ENCODE measurements around the gene PPP1CA.

The PPP1CA gene

DNA sequence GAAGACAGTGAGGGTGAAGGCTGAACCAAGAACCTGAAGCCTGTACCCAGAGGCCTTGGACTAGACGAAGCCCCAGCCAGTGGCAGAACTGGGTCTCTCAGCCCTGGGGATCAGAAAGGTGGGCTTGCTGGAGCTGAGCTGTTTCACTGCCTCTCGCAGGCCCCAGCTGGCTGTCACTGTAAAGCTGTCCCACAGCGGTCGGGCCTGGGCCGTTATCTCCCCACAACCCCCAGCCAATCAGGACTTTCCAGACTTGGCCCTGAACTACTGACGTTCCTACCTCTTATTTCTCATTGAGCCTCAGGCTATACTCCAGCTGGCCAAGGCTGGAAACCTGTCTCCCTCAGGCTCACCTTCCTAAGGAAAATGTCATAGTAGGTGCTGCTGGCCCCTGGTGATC, 4.1 kb downstream of the PPP1CA start:
- Histone ChIP-seq H3K14ac (ENCODE audit: low read length in 2 of 2) (no peak overlapping the region), H2AFZ (ENCODE audit: low read depth, low read length) (no peak overlapping the region)
- 74% methylated on average over 6 of the region's 6 CpGs for WGBS

DNA sequence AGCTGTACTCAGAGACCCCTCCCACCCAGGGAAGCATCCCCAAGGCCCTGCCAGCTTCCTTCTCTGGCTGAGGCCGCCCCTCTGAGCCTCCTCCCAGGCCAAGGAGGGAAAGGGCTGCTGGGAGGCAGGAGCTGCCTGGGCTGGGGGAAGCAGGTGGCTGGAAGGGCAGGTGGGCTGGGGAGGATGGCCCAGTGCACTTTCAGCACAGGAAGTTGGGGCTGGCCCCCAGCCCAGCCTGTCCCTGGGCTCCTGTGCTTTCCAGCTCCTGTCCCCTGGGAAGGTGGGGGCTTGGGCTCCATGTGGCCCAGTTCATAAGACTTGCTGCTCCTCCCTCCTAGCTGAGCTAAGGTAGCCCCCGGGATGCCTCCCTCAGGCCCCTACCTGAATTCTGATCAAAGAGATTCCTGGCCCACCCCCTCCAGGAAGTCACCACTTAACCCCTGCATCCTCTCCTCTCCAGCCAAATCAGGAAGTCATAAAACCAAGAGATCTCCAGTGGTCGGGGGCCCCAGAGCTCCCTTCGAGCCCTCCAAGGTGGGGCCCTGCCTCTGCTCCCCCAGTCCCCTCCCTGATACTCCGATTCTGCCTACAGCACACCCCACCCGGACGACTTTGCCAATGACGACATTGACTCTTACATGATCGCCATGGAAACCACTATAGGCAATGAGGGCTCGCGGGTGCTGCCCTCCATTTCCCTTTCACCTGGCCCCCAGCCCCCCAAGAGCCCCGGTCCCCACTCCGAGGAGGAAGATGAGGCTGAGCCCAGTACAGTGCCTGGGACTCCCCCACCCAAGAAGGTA, 4.9 kb downstream of the PPP1CA start:
- Histone ChIP-seq H2BK15ac (ENCODE audit: low read depth, poor library complexity, severe bottlenecking) (no peak overlapping the region), H3K4me3 (ENCODE audit: insufficient read depth in 1 of 2, low read depth in 1 of 2, low read length in 2 of 2) (peak overlapping the region in 1 of 2 experiments; percentile 10), H3K79me1 (replicated peaks; ENCODE audit: low read length, poor library complexity, severe bottlenecking) (peaks cover 36% of the 10 kb centered on the region), H4K91ac (ENCODE audit: low read length) (peak overlapping the region; percentile 54), H2BK5ac (ENCODE audit: low read depth, low read length, poor library complexity, severe bottlenecking) (no peak overlapping the region), H2BK12ac (ENCODE audit: low read length in 2 of 2) (peak overlapping the region in 1 of 2 experiments; percentile 67), H2BK120ac (ENCODE audit: low read depth, low read length) (no peak overlapping the region), H3K27me3 (ENCODE audit: control insufficient read depth in 1 of 2, insufficient read depth in 1 of 2, low read length in 2 of 2) (no peaks in the 10 kb centered on the region), H3K4ac (ENCODE audit: low read depth in 1 of 2, low read length in 2 of 2) (peak overlapping the region in 1 of 2 experiments; percentile 61), H4K8ac (ENCODE audit: low read length) (peak overlapping the region; percentile 82), H3K9me3 (ENCODE audit: control insufficient read depth, low read length) (no peaks in the 10 kb centered on the region), H3K4me2 (ENCODE audit: low read length, poor library complexity, severe bottlenecking) (no peak overlapping the region), H2AK5ac (ENCODE audit: low read length, severe bottlenecking) (no peak overlapping the region), H3K18ac (ENCODE audit: low read depth in 1 of 2, low read length in 2 of 2) (peak overlapping the region in 1 of 2 experiments; percentile 60), H2AFZ (ENCODE audit: low read depth, low read length) (no peak overlapping the region), H3K27ac (ENCODE audit: low read length, poor library complexity, severe bottlenecking) (no peak overlapping the region), H3K36me3 (ENCODE audit: control insufficient read depth in 1 of 2, insufficient read depth in 2 of 2, low read depth in 1 of 2, low read length in 2 of 2) (peaks cover 46 to 64% of the 10 kb centered on the region in 2 experiments), H3K14ac (ENCODE audit: low read length in 2 of 2) (no peak overlapping the region), H3K23ac (ENCODE audit: low read length in 2 of 2) (peak overlapping the region in 1 of 2 experiments; percentile 67), H3K4me1 (ENCODE audit: control insufficient read depth, insufficient read depth, low read depth, low read length) (peaks cover 35% of the 10 kb centered on the region), H3K9ac (ENCODE audit: low read length) (no peak overlapping the region)
- WGBS: 25% methylated on average over 9 of the region's 13 CpGs
- DNase-seq: no peak

More for the DNA sequence above, 4.1 kb downstream of the PPP1CA start:
- Histone ChIP-seq H3K27me3 (ENCODE audit: control insufficient read depth in 1 of 2, insufficient read depth in 1 of 2, low read length in 2 of 2) (no peaks in the 10 kb centered on the region), H3K36me3 (ENCODE audit: control insufficient read depth in 1 of 2, insufficient read depth in 2 of 2, low read depth in 1 of 2, low read length in 2 of 2) (peaks cover 46 to 64% of the 10 kb centered on the region in 2 experiments), H4K91ac (ENCODE audit: low read length) (no peak overlapping the region), H4K8ac (ENCODE audit: low read length) (peak overlapping the region; percentile 3), H2BK120ac (ENCODE audit: low read depth, low read length) (no peak overlapping the region), H3K27ac (ENCODE audit: low read length, poor library complexity, severe bottlenecking) (no peak overlapping the region), H3K9ac (ENCODE audit: low read length) (no peak overlapping the region), H2BK15ac (ENCODE audit: low read depth, poor library complexity, severe bottlenecking) (no peak overlapping the region), H3K18ac (ENCODE audit: low read depth in 1 of 2, low read length in 2 of 2) (no peak overlapping the region), H2BK5ac (ENCODE audit: low read depth, low read length, poor library complexity, severe bottlenecking) (no peak overlapping the region), H3K4me2 (ENCODE audit: low read length, poor library complexity, severe bottlenecking) (no peak overlapping the region), H2AK5ac (ENCODE audit: low read length, severe bottlenecking) (no peak overlapping the region), H3K4me3 (ENCODE audit: insufficient read depth in 1 of 2, low read depth in 1 of 2, low read length in 2 of 2) (no peak overlapping the region), H2BK12ac (ENCODE audit: low read length in 2 of 2) (no peak overlapping the region), H3K79me1 (replicated peaks; ENCODE audit: low read length, poor library complexity, severe bottlenecking) (peaks cover 32% of the 10 kb centered on the region), H3K4me1 (ENCODE audit: control insufficient read depth, insufficient read depth, low read depth, low read length) (peaks cover 33% of the 10 kb centered on the region), H3K9me3 (ENCODE audit: control insufficient read depth, low read length) (no peaks in the 10 kb centered on the region), H3K4ac (ENCODE audit: low read depth in 1 of 2, low read length in 2 of 2) (peak overlapping the region in 1 of 2 experiments; percentile 1), H3K23ac (ENCODE audit: low read length in 2 of 2) (peak overlapping the region in 1 of 2 experiments; percentile 32)
- DNase-seq: no peak

DNA sequence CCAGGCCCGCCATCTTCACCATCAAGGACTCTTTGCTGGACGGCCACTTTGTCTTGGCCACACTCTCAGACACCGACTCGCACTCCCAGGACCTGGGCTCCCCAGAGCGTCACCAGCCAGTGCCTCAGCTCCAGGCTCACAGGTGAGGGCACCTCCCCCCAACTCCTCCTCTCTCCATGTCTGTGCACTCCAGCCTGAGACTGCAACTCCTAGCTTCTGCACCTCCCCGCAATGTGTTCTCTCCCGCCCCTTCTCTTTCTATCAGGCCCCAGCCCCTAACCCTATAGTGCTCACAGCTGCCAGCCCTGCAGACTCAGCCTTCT, 5.4 kb downstream of the PPP1CA start:
- Histone ChIP-seq H2BK5ac (ENCODE audit: low read depth, low read length, poor library complexity, severe bottlenecking) (no peak overlapping the region), H3K79me1 (replicated peaks; ENCODE audit: low read length, poor library complexity, severe bottlenecking) (peaks cover 36% of the 10 kb centered on the region), H3K4ac (ENCODE audit: low read depth in 1 of 2, low read length in 2 of 2) (no peak overlapping the region), H2BK12ac (ENCODE audit: low read length in 2 of 2) (no peak overlapping the region), H3K9me3 (ENCODE audit: control insufficient read depth, low read length) (no peaks in the 10 kb centered on the region), H2AFZ (ENCODE audit: low read depth, low read length) (no peak overlapping the region), H3K36me3 (ENCODE audit: control insufficient read depth in 1 of 2, insufficient read depth in 2 of 2, low read depth in 1 of 2, low read length in 2 of 2) (peaks cover 46 to 64% of the 10 kb centered on the region in 2 experiments), H2BK15ac (ENCODE audit: low read depth, poor library complexity, severe bottlenecking) (no peak overlapping the region), H3K14ac (ENCODE audit: low read length in 2 of 2) (no peak overlapping the region), H2AK5ac (ENCODE audit: low read length, severe bottlenecking) (no peak overlapping the region), H4K91ac (ENCODE audit: low read length) (peak overlapping the region; percentile 54), H3K23ac (ENCODE audit: low read length in 2 of 2) (peak overlapping the region in 1 of 2 experiments; percentile 67), H3K4me2 (ENCODE audit: low read length, poor library complexity, severe bottlenecking) (no peak overlapping the region), H3K27me3 (ENCODE audit: control insufficient read depth in 1 of 2, insufficient read depth in 1 of 2, low read length in 2 of 2) (no peaks in the 10 kb centered on the region), H3K27ac (ENCODE audit: low read length, poor library complexity, severe bottlenecking) (no peak overlapping the region), H3K18ac (ENCODE audit: low read depth in 1 of 2, low read length in 2 of 2) (peak overlapping the region in 1 of 2 experiments; percentile 60), H3K4me1 (ENCODE audit: control insufficient read depth, insufficient read depth, low read depth, low read length) (peaks cover 35% of the 10 kb centered on the region), H4K8ac (ENCODE audit: low read length) (no peak overlapping the region), H2BK120ac (ENCODE audit: low read depth, low read length) (no peak overlapping the region), H3K9ac (ENCODE audit: low read length) (no peak overlapping the region), H3K4me3 (ENCODE audit: insufficient read depth in 1 of 2, low read depth in 1 of 2, low read length in 2 of 2) (no peak overlapping the region)
- no peak for DNase-seq
- 96% methylated on average over 7 of the region's 7 CpGs for whole genome bisulfite sequencing

DNA sequence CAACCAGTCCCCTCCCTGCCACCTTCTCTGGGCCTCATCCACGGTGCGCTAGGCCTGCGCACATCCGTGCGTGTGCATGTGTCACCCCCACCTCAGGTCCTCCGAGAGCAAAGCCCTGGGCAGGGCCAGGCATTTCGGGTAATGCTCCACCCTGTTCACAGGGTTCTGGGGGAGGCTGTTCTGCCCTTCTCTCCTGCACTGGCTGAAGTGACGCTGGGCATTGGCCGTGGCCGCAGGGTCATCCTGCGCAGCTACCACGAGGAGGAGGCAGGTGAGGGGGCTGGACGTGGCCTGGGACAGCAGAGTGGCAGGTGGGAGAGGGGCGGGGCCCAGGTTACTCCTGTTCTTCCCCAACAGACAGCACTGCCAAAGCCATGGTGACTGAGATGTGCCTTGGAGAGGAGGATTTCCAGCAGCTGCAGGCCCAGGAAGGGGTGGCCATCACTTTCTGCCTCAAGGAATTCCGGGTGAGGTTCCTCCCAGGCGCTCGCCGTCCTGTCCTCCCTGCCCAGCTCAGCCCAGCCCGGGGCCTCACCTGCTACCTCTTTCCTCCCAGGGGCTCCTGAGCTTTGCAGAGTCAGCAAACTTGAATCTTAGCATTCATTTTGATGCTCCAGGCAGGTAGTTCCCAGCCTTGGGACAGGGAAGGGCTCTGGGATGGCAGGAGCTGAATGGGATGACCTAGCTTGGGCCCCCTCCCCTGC, 6.0 kb downstream of the PPP1CA start:
- Histone ChIP-seq H2AFZ (ENCODE audit: low read depth, low read length) (no peak overlapping the region), H3K79me1 (replicated peaks; ENCODE audit: low read length, poor library complexity, severe bottlenecking) (peaks cover 36% of the 10 kb centered on the region), H3K4me3 (ENCODE audit: insufficient read depth in 1 of 2, low read depth in 1 of 2, low read length in 2 of 2) (no peak overlapping the region), H3K18ac (ENCODE audit: low read depth in 1 of 2, low read length in 2 of 2) (no peak overlapping the region), H3K27me3 (ENCODE audit: control insufficient read depth in 1 of 2, insufficient read depth in 1 of 2, low read length in 2 of 2) (no peaks in the 10 kb centered on the region), H3K27ac (ENCODE audit: low read length, poor library complexity, severe bottlenecking) (no peak overlapping the region), H3K9ac (ENCODE audit: low read length) (no peak overlapping the region), H2BK120ac (ENCODE audit: low read depth, low read length) (no peak overlapping the region), H3K9me3 (ENCODE audit: control insufficient read depth, low read length) (no peaks in the 10 kb centered on the region), H3K23ac (ENCODE audit: low read length in 2 of 2) (no peak overlapping the region), H3K36me3 (ENCODE audit: control insufficient read depth in 1 of 2, insufficient read depth in 2 of 2, low read depth in 1 of 2, low read length in 2 of 2) (peaks cover 46 to 64% of the 10 kb centered on the region in 2 experiments), H4K91ac (ENCODE audit: low read length) (peak overlapping the region; percentile 15), H3K4me2 (ENCODE audit: low read length, poor library complexity, severe bottlenecking) (no peak overlapping the region), H2BK12ac (ENCODE audit: low read length in 2 of 2) (peak overlapping the region in 1 of 2 experiments; percentile 1), H2BK5ac (ENCODE audit: low read depth, low read length, poor library complexity, severe bottlenecking) (no peak overlapping the region), H3K14ac (ENCODE audit: low read length in 2 of 2) (no peak overlapping the region), H3K4me1 (ENCODE audit: control insufficient read depth, insufficient read depth, low read depth, low read length) (peaks cover 37% of the 10 kb centered on the region), H3K4ac (ENCODE audit: low read depth in 1 of 2, low read length in 2 of 2) (no peak overlapping the region), H2AK5ac (ENCODE audit: low read length, severe bottlenecking) (no peak overlapping the region), H4K8ac (ENCODE audit: low read length) (no peak overlapping the region), H2BK15ac (ENCODE audit: low read depth, poor library complexity, severe bottlenecking) (no peak overlapping the region)
- no peak for DNase-seq
- WGBS: 96% methylated on average over 18 of the region's 19 CpGs

All from mesenchymal stem cell (in vitro differentiated cells and primary cell).